IMR-90 (cell line): ENCODE results near the gene PRDM1. TPM values are rescaled to one million over a fixed set of nuclear protein-coding genes. Genes with fewer than 3 reads are reported as not detected.

Experiments used
- ATAC-seq: fragments of 200-7000 bp; cut with Tn5 transposase; 2 replicates; pipeline ENCODE4 v1.9.1; 2020; ENCODE audit warnings: low read depth, mild to moderate bottlenecking, moderate library complexity
- BruUV-seq: library from RNA; stranded (reverse); fragments of 400-500 nt; replicated peaks from 2 replicates; lab custom pipeline; 2021; lab: Mats Ljungman, UMichigan
- CTCF ChIA-PET: fragments of 300-600 bp; formaldehyde crosslinking; extraction: SDS; loops from one replicate; lab custom pipeline; 2021; ENCODE audit warnings: antibody characterized with exemption; lab: Yijun Ruan, JAX
- POLR2A ChIA-PET: fragments of 300-600 bp; sonication (Branson Sonifier 250); formaldehyde crosslinking; loops from one replicate; lab custom pipeline; 2022; ENCODE audit warnings: antibody characterized with exemption; ENCODE audit not compliant: unreplicated experiment; lab: Charles Lee
- DNase-seq: peaks from one replicate; pipeline ENCODE4 v3.0.0; 2013
- H2AFZ ChIP-seq: replicated peaks from 2 replicates; pipeline ENCODE3; 2013; ENCODE audit warnings: low read length, mild to moderate bottlenecking; ENCODE audit not compliant: poor library complexity
- H2AK5ac ChIP-seq: 2 replicates; pipeline ENCODE4 v1.6.1; 2013; ENCODE audit warnings: low read depth, low read length, inconsistent platforms
- H2AK9ac ChIP-seq: replicated peaks from 2 replicates; pipeline ENCODE3; 2013; ENCODE audit warnings: mild to moderate bottlenecking, low read depth, low read length, moderate library complexity; ENCODE audit not compliant: poor library complexity
- H2BK120ac ChIP-seq: 2 replicates; pipeline ENCODE4 v1.6.1; 2013; ENCODE audit warnings: low read depth, low read length, inconsistent platforms
- H2BK15ac ChIP-seq: 3 replicates; pipeline ENCODE4 v1.6.1; 2013; ENCODE audit warnings: low read depth, low read length, inconsistent platforms
- H2BK20ac ChIP-seq: 2 replicates; pipeline ENCODE4 v1.6.1; 2013; ENCODE audit warnings: low read depth, mild to moderate bottlenecking, inconsistent platforms, low read length, moderate library complexity
- H2BK5ac ChIP-seq: 2 replicates; pipeline ENCODE4 v1.6.1; 2013; ENCODE audit warnings: mild to moderate bottlenecking, low read depth, low read length, inconsistent platforms; ENCODE audit not compliant: poor library complexity, severe bottlenecking
- H3K14ac ChIP-seq: replicated peaks from 2 replicates; pipeline ENCODE4 v1.6.1; 2013; ENCODE audit warnings: low read depth, low read length, inconsistent platforms
- H3K18ac ChIP-seq: 2 replicates; pipeline ENCODE4 v1.6.1; 2013; ENCODE audit warnings: low read depth, low read length, control low read depth
- H3K23ac ChIP-seq: 2 replicates; pipeline ENCODE4 v1.6.1; 2013; ENCODE audit warnings: low read depth, low read length, inconsistent platforms
- H3K27ac ChIP-seq: 2 replicates; pipeline ENCODE4 v1.5.1; 2013; ENCODE audit warnings: mild to moderate bottlenecking, control low read depth, low read length; ENCODE audit not compliant: insufficient read depth
- H3K27me3 ChIP-seq: 2 replicates; pipeline ENCODE4 v1.6.1; 2013; ENCODE audit warnings: low read length; ENCODE audit not compliant: control insufficient read depth, insufficient read depth
- H3K36me3 ChIP-seq: 2 replicates; pipeline ENCODE4 v1.6.1; 2013; ENCODE audit warnings: low read length, mixed read lengths; ENCODE audit not compliant: control insufficient read depth, insufficient read depth
- H3K4ac ChIP-seq: 2 replicates; pipeline ENCODE4 v1.6.1; 2013; ENCODE audit warnings: low read depth, low read length, inconsistent platforms
- H3K4me1 ChIP-seq: 2 replicates; pipeline ENCODE4 v1.6.1; 2013; ENCODE audit warnings: low read length, mixed read lengths; ENCODE audit not compliant: control insufficient read depth, insufficient read depth
- H3K4me2 ChIP-seq: 2 replicates; pipeline ENCODE4 v1.6.1; 2013; ENCODE audit warnings: low read depth, mild to moderate bottlenecking, control low read depth, low read length, moderate library complexity
- H3K4me3 ChIP-seq: 2 replicates; pipeline ENCODE4 v1.5.1; 2013; ENCODE audit warnings: low read depth, mild to moderate bottlenecking, control low read depth, low read length, moderate library complexity; ENCODE audit not compliant: insufficient read depth
- H3K56ac ChIP-seq: 2 replicates; pipeline ENCODE4 v1.6.1; 2013; ENCODE audit warnings: low read length, inconsistent platforms; ENCODE audit not compliant: insufficient read depth; ENCODE audit errors: extremely low read depth
- H3K79me1 ChIP-seq, 2 experiments: 2 replicates each; pipeline ENCODE4 v1.6.1; 2013; ENCODE audit warnings: low read length in 2 of 2, inconsistent platforms in 1 of 2, low read depth in 1 of 2
- H3K9ac ChIP-seq: 2 replicates; pipeline ENCODE4 v1.6.1; 2013; ENCODE audit warnings: low read depth, low read length, control low read depth
- H3K9me1 ChIP-seq: 2 replicates; pipeline ENCODE4 v1.6.1; 2013; ENCODE audit warnings: low read length, inconsistent platforms; ENCODE audit not compliant: insufficient read depth
- H3K9me3 ChIP-seq: 2 replicates; pipeline ENCODE4 v1.6.1; 2013; ENCODE audit warnings: low read length; ENCODE audit not compliant: control insufficient read depth, insufficient read depth
- H4K20me1 ChIP-seq: 2 replicates; pipeline ENCODE4 v1.6.1; 2013; ENCODE audit warnings: low read length, inconsistent platforms; ENCODE audit not compliant: insufficient read depth
- H4K5ac ChIP-seq: 2 replicates; pipeline ENCODE4 v1.6.1; 2013; ENCODE audit warnings: mild to moderate bottlenecking, low read depth, low read length, control low read depth
- H4K8ac ChIP-seq, 2 experiments: 2 replicates each; pipeline ENCODE4 v1.6.1; 2013; ENCODE audit warnings: low read depth in 2 of 2, low read length in 2 of 2, control low read depth in 1 of 2, inconsistent platforms in 1 of 2
- H4K91ac ChIP-seq: 2 replicates; pipeline ENCODE4 v1.6.1; 2013; ENCODE audit warnings: low read depth, low read length, inconsistent platforms; ENCODE audit not compliant: insufficient read depth
- CEBPB ChIP-seq: IDR thresholded peaks from 2 replicates; pipeline ENCODE4 v1.6.1; 2012; ENCODE audit warnings: low read depth, low read length, improper control_type of control experiment
- FOS ChIP-seq: fragments of 150-350 bp; IDR thresholded peaks from 2 replicates; pipeline ENCODE4 v1.6.1; 2016; ENCODE audit warnings: low read depth, low read length
- MAFK ChIP-seq: IDR thresholded peaks from 2 replicates; pipeline ENCODE4 v1.6.1; 2012; ENCODE audit warnings: low read depth, low read length, improper control_type of control experiment
- MAZ ChIP-seq: IDR thresholded peaks from 2 replicates; pipeline ENCODE4 v1.6.1; 2012; ENCODE audit warnings: low read depth, mild to moderate bottlenecking, low read length, improper control_type of control experiment, moderate library complexity, borderline replicate concordance
- MXI1 ChIP-seq: IDR thresholded peaks from 2 replicates; pipeline ENCODE4 v1.6.1; 2012; ENCODE audit warnings: low read depth, mild to moderate bottlenecking, low read length, moderate library complexity, borderline replicate concordance
- RAD21 ChIP-seq: IDR thresholded peaks from 2 replicates; pipeline ENCODE4 v1.6.1; 2012; ENCODE audit warnings: low read length, improper control_type of control experiment
- RCOR1 ChIP-seq: IDR thresholded peaks from 2 replicates; pipeline ENCODE4 v1.6.1; 2012; ENCODE audit warnings: mild to moderate bottlenecking, low read length, improper control_type of control experiment; ENCODE audit not compliant: insufficient replicate concordance
- RFX5 ChIP-seq: IDR thresholded peaks from 2 replicates; pipeline ENCODE4 v1.8.0; 2012; ENCODE audit warnings: low read depth, mild to moderate bottlenecking, low read length, moderate library complexity
- SMC3 ChIP-seq: fragments of 150-350 bp; IDR thresholded peaks from 2 replicates; pipeline ENCODE4 v1.6.1; 2016; ENCODE audit warnings: low read depth, mild to moderate bottlenecking, antibody characterized with exemption, low read length, moderate library complexity
- USF2 ChIP-seq: fragments of 150-350 bp; IDR thresholded peaks from 2 replicates; pipeline ENCODE4 v1.6.1; 2017; ENCODE audit warnings: mild to moderate bottlenecking, antibody characterized with exemption, low read length, low read depth
- WGBS, 2 experiments: methylation state at CpG; one replicate each; pipeline versions ENCODE4 v1.1.5 to v1.1.7; 2013; ENCODE audit warnings: missing lambda C conversion rate in 2 of 2; ENCODE audit not compliant: insufficient read length in 1 of 2; ENCODE audit errors: extremely low coverage in 2 of 2; 5-methylcytosine and 5-hydroxymethylcytosine counted together
- dilution Hi-C: fragments of 300-500 bp; cut with HindIII; formaldehyde crosslinking; loops from one replicate; pipeline ENCODE4 v1.14.3; 2018; ENCODE audit warnings: low sequenced_read_pairs; ENCODE audit not compliant: unreplicated experiment
- in situ Hi-C: fragments of 300-500 bp; cut with MboI; formaldehyde crosslinking; loops from 3 replicates; pipeline ENCODE4 v1.14.3; 2019; ENCODE audit warnings: low sequenced_read_pairs, inconsistent platforms, mixed read lengths
- intact Hi-C: fragments of 100-400 bp; cut with micrococcal nuclease; formaldehyde crosslinking; loops from 2 replicates; pipeline ENCODE4 v1.10.0; 2022
- polyA plus RNA-seq, 3 experiments: library from polyadenylated mRNA; depleted of rRNA; stranded (reverse); fragments of >200 nt; gene quantifications; 2 replicates each; pipeline ENCODE4 v1.2.3, GENCODE V29; 2012; ENCODE audit warnings: low replicate concordance in 1 of 3
- total RNA-seq: library from RNA; depleted of rRNA; stranded (reverse); fragments of >200 nt; gene quantifications from 2 replicates; pipeline ENCODE4 v1.2.3, GENCODE V29; 2012
- TF ChIP-seq, protein P1 (sequence below): conservative IDR thresholded peaks from 2 replicates; pipeline ENCODE4 v1.5.1; 2012; ENCODE audit warnings: mild to moderate bottlenecking, low read depth, low read length, improper control_type of control experiment

Gene PRDM1
- total and polyA plus RNA-seq, 2 of the 4 experiments (the other 2 are of a cell fraction): 2.3 to 3.0 TPM

- Histone ChIP-seq H2BK5ac (no peak overlapping the region), H2AFZ (no peak overlapping the region), H3K36me3 (peaks cover 27% of the 10 kb centered on the region), H3K27me3 (no peaks in the 10 kb centered on the region), H3K56ac (no peak overlapping the region), H3K4me1 (peaks cover 7% of the 10 kb centered on the region), H3K23ac (no peak overlapping the region), H3K4me2 (no peak overlapping the region), H3K27ac (no peak overlapping the region), H3K18ac (no peak overlapping the region), H4K20me1 (no peaks in the 10 kb centered on the region; the same call in 1 of the 2 replicates), H2BK15ac (no peak overlapping the region), H3K4ac (no peak overlapping the region), H4K5ac (no peak overlapping the region), H3K14ac (no peak overlapping the region), H3K9me1 (peaks cover 5% of the 10 kb centered on the region), H2AK9ac (no peak overlapping the region), H4K91ac (no peak overlapping the region), H3K9ac (no peak overlapping the region), H3K4me3 (no peak overlapping the region), H2AK5ac (no peak overlapping the region), H3K9me3 (no peaks in the 10 kb centered on the region), H2BK20ac (no peak overlapping the region), H4K8ac (no peak overlapping the region), H3K79me1 (peaks cover 19 to 73% of the 10 kb centered on the region in 2 experiments; a peak in 3 of 4 replicates), H2BK120ac (no peak overlapping the region)
- dilution Hi-C loops: no loop called here
- intact Hi-C loops: no loop called here
- in situ Hi-C loops: no loop called here
- CTCF ChIA-PET: no interaction called here
- WGBS, 2 experiments: no CpG with 5 or more reads among the region's 5 CpGs
- POLR2A ChIA-PET: no interaction called here
- TF ChIP-seq RCOR1 (no peak), MAZ (no peak), FOS (no peak), MXI1 (no peak), USF2 (no peak), MAFK (no peak), SMC3 (no peak), CEBPB (no peak), RFX5 (no peak), RAD21 (no peak)
- TF ChIP-seq, protein P1, sequence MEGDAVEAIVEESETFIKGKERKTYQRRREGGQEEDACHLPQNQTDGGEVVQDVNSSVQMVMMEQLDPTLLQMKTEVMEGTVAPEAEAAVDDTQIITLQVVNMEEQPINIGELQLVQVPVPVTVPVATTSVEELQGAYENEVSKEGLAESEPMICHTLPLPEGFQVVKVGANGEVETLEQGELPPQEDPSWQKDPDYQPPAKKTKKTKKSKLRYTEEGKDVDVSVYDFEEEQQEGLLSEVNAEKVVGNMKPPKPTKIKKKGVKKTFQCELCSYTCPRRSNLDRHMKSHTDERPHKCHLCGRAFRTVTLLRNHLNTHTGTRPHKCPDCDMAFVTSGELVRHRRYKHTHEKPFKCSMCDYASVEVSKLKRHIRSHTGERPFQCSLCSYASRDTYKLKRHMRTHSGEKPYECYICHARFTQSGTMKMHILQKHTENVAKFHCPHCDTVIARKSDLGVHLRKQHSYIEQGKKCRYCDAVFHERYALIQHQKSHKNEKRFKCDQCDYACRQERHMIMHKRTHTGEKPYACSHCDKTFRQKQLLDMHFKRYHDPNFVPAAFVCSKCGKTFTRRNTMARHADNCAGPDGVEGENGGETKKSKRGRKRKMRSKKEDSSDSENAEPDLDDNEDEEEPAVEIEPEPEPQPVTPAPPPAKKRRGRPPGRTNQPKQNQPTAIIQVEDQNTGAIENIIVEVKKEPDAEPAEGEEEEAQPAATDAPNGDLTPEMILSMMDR: no peak
- ATAC-seq: no peak
- BruUV-seq: no TSS peak
- no peak for DNase-seq
Measured at GRCh38 chr6:106102034-106102433, 15.9 kb downstream of the PRDM1 start.
